Measurements from ENCODE around the gene ISG20L2. TPM values are rescaled to one million over a fixed set of nuclear protein-coding genes. Genes with fewer than 3 reads are reported as not detected.

ISG20L2 gene
- total and polyA plus RNA-seq, 2 experiments from 2014 or later = 16.4 to 22.4 TPM

DNA sequence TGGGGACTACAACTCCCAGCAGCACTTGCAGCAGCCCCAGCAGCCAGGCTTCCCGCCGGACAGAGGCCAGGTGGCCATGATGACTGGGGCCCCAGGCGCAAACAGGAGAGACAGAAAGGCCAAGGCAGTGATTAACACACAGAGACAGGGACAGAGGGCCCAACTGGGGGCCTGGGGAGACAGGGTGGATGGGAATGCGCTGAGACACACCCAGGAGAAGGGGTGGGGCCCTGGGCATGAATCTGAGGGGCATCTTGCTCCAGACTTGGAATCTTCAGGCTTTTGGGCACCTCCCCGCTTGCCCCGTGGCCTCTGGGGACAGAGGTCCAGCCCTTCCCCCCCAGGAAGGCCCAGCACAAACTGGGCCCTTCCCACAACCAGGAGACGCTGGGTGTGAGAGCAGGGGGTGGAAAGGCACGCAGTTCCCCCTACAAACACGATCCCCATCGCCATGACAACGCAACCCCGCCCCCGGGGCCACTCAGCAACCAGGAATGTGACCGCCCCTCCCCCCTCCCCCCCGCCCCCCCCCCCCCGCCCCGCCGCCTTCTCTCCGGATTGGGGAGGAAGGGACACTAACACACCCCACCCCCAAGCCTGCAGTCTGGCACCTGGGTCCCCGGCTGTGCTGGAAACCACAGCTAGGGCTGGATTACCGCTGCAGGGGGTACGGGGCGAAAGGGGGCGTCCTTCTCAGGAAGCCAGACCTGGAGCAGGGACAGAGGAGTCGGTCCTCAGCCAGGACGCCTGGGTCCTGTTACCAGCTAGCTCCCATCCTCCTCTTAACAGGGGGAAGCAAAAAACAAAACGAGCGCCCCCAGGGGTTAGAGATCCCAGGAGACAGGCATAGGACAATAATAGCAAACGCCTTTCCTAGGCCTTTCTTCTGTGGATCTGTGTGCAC is 18.4 kb upstream of the ISG20L2 start:
- Histone ChIP-seq H3K4me1 (ENCODE audit: insufficient read depth) (peaks cover 44% of the 10 kb centered on the region), H3K36me3 (replicated peaks; ENCODE audit: insufficient read depth, low read depth) (no peaks in the 10 kb centered on the region), H3K79me2 (peaks cover 66% of the 10 kb centered on the region), H3K4me3 (peak overlapping the region; percentile 31), H3K4me2 (peak overlapping the region; percentile 94), H3K9me3 (ENCODE audit: low read depth) (no peaks in the 10 kb centered on the region), H3K27ac (peak overlapping the region; percentile 100), H4K20me1 (ENCODE audit: insufficient read depth, poor library complexity, severe bottlenecking) (no peaks in the 10 kb centered on the region), H3K27me3 (no peaks in the 10 kb centered on the region), H2AFZ (no peak overlapping the region), H3K9me2 (replicated peaks; ENCODE audit: insufficient read depth) (no peaks in the 10 kb centered on the region)
- WGBS (ENCODE audit: low lambda C conversion rate, missing lambda C conversion rate) = 3% methylated on average over 13 of the region's 29 CpGs
- DNase-seq (ENCODE audit: low spot score) = peak; percentile 97
- no peak for TF ChIP-seq EZH2phosphoT487 (IDR thresholded peaks at IDR 0.05; ENCODE audit: low read depth, severe bottlenecking, unreplicated experiment)
- TF ChIP-seq, protein P1, sequence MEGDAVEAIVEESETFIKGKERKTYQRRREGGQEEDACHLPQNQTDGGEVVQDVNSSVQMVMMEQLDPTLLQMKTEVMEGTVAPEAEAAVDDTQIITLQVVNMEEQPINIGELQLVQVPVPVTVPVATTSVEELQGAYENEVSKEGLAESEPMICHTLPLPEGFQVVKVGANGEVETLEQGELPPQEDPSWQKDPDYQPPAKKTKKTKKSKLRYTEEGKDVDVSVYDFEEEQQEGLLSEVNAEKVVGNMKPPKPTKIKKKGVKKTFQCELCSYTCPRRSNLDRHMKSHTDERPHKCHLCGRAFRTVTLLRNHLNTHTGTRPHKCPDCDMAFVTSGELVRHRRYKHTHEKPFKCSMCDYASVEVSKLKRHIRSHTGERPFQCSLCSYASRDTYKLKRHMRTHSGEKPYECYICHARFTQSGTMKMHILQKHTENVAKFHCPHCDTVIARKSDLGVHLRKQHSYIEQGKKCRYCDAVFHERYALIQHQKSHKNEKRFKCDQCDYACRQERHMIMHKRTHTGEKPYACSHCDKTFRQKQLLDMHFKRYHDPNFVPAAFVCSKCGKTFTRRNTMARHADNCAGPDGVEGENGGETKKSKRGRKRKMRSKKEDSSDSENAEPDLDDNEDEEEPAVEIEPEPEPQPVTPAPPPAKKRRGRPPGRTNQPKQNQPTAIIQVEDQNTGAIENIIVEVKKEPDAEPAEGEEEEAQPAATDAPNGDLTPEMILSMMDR (IDR thresholded peaks at IDR 0.05; ENCODE audit: poor library complexity) = peak; percentile 18

DNA sequence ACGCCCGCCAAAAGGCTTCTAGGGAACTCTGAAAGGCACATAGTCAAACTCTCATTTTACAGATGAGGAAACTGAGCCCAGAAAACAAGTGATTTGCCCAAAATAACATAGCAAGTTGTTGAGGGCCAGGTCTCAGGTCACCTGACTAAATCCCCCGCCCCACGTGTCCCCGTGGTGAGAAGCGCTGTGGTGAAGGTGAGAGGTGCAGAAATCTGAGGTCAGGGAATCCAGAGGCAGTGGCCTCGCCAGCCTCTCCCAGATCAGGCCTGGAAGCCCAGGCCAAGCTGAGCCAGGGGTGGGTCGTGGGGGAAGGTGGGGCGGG is 17.8 kb upstream of the ISG20L2 start:
- Histone ChIP-seq H3K4me2 (peak overlapping the region; percentile 94), H3K4me3 (peak overlapping the region; percentile 17), H3K79me2 (peaks cover 64% of the 10 kb centered on the region), H3K36me3 (replicated peaks; ENCODE audit: insufficient read depth, low read depth) (no peaks in the 10 kb centered on the region), H4K20me1 (ENCODE audit: insufficient read depth, poor library complexity, severe bottlenecking) (no peaks in the 10 kb centered on the region), H2AFZ (no peak overlapping the region), H3K27me3 (no peaks in the 10 kb centered on the region), H3K27ac (peak overlapping the region; percentile 100), H3K4me1 (ENCODE audit: insufficient read depth) (peaks cover 49% of the 10 kb centered on the region), H3K9me3 (ENCODE audit: low read depth) (no peaks in the 10 kb centered on the region), H3K9me2 (replicated peaks; ENCODE audit: insufficient read depth) (no peaks in the 10 kb centered on the region)
- 45% methylated on average over 7 of the region's 9 CpGs for WGBS (ENCODE audit: low lambda C conversion rate, missing lambda C conversion rate)
- TF ChIP-seq, protein P1 (IDR thresholded peaks at IDR 0.05; ENCODE audit: poor library complexity) = no peak
- TF ChIP-seq EZH2phosphoT487 (IDR thresholded peaks at IDR 0.05; ENCODE audit: low read depth, severe bottlenecking, unreplicated experiment) (no peak), EZH2 (IDR thresholded peaks at IDR 0.05; ENCODE audit: borderline replicate concordance) (no peak)
- DNase-seq (ENCODE audit: low spot score) = no peak

DNA sequence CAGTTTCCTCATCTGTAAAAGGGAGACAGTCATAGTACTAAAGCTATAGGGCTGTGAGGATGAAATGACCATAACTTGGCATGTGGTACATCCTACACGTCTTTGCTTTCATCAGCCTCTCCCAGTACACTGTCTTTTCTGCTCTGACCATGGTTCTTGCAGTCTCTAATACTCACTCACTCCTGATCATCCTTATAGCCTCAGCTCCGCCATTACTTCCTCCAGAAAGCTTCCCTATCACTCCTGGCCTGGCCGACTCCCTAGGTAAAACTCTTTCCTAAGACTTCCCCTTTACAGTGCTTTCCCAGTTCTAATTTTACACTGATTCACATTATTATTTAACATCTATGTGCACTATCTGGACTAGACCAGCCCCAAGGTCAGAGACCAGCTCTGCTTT is 17.3 kb upstream of the ISG20L2 start:
- Histone ChIP-seq H3K9me2 (replicated peaks; ENCODE audit: insufficient read depth) (no peaks in the 10 kb centered on the region), H3K4me2 (peak overlapping the region; percentile 94), H3K27ac (peak overlapping the region; percentile 100), H3K79me2 (peaks cover 60% of the 10 kb centered on the region), H4K20me1 (ENCODE audit: insufficient read depth, poor library complexity, severe bottlenecking) (no peaks in the 10 kb centered on the region), H3K36me3 (replicated peaks; ENCODE audit: insufficient read depth, low read depth) (no peaks in the 10 kb centered on the region), H3K9me3 (ENCODE audit: low read depth) (no peaks in the 10 kb centered on the region), H3K4me1 (ENCODE audit: insufficient read depth) (peaks cover 50% of the 10 kb centered on the region), H3K27me3 (no peaks in the 10 kb centered on the region), H3K4me3 (peak overlapping the region; percentile 17), H2AFZ (no peak overlapping the region)
- TF ChIP-seq EZH2phosphoT487 (IDR thresholded peaks at IDR 0.05; ENCODE audit: low read depth, severe bottlenecking, unreplicated experiment) (no peak), EZH2 (IDR thresholded peaks at IDR 0.05; ENCODE audit: borderline replicate concordance) (no peak)
- TF ChIP-seq, protein P1 (IDR thresholded peaks at IDR 0.05; ENCODE audit: poor library complexity) = no peak
- WGBS (ENCODE audit: low lambda C conversion rate, missing lambda C conversion rate) = 77% methylated on average over 3 of the region's 3 CpGs
- DNase-seq (ENCODE audit: low spot score) = no peak

Measured in hepatocyte (in vitro differentiated cells).